ENCODE results near the gene PZP. TPM values are rescaled to one million over a fixed set of nuclear protein-coding genes. Genes with fewer than 3 reads are reported as not detected.

Gene PZP
- total RNA-seq, 1 experiment from 2014 or later = not detected

DNA sequence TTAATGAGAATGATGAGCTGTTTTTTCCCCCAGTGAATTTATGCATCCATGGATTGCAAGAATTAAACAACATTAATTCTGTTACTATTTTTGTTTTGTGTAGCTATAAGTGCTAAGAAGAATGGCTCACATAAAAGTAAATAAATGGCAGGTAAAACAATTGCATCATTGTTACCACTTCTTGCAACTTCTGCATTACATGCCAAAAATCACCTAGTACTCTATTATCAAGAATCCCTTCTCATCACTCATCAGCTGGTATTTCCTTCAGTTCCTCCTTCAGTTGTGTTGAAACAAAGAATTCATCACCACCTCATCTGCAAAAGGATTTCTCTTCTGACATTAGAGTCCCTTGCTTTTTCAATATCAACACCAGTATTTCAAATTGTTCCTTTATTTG lies 93.2 kb downstream of the PZP start:
- Histone ChIP-seq H3K4me2 (no peak overlapping the region), H2AFZ (no peak overlapping the region), H3K9me3 (ENCODE audit: insufficient read depth, low read depth) (no peaks in the 10 kb centered on the region), H3K4me1 (replicated peaks; ENCODE audit: insufficient read depth) (no peaks in the 10 kb centered on the region), H3K4me3 (no peak overlapping the region), H3K27ac (no peak overlapping the region), H3F3A (ENCODE audit: insufficient read depth, low read depth) (no peaks in the 10 kb centered on the region), H3K9me2 (ENCODE audit: insufficient read depth) (no peaks in the 10 kb centered on the region), H3K27me3 (ENCODE audit: insufficient read depth, low read depth) (peaks cover 4% of the 10 kb centered on the region; the same call in 1 of the 2 replicates), H4K20me1 (ENCODE audit: insufficient read depth) (no peaks in the 10 kb centered on the region), H3K36me3 (ENCODE audit: low read depth) (no peaks in the 10 kb centered on the region), H3K79me2 (ENCODE audit: low read depth) (no peaks in the 10 kb centered on the region)
- intact Hi-C loops (cut with micrococcal nuclease; ENCODE audit: unreplicated experiment) = no loop called here
- CTCF ChIA-PET = no interaction called here
- no peak for DNase-seq
- TF ChIP-seq EZH2 (IDR thresholded peaks at IDR 0.05; ENCODE audit: low read depth) = no peak
- TF ChIP-seq, protein P1, sequence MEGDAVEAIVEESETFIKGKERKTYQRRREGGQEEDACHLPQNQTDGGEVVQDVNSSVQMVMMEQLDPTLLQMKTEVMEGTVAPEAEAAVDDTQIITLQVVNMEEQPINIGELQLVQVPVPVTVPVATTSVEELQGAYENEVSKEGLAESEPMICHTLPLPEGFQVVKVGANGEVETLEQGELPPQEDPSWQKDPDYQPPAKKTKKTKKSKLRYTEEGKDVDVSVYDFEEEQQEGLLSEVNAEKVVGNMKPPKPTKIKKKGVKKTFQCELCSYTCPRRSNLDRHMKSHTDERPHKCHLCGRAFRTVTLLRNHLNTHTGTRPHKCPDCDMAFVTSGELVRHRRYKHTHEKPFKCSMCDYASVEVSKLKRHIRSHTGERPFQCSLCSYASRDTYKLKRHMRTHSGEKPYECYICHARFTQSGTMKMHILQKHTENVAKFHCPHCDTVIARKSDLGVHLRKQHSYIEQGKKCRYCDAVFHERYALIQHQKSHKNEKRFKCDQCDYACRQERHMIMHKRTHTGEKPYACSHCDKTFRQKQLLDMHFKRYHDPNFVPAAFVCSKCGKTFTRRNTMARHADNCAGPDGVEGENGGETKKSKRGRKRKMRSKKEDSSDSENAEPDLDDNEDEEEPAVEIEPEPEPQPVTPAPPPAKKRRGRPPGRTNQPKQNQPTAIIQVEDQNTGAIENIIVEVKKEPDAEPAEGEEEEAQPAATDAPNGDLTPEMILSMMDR (conservative IDR thresholded peaks at IDR 0.05) = no peak
- BruUV-seq (replicated peaks) = no TSS peak
- POLR2A ChIA-PET (ENCODE audit: unreplicated experiment) = no interaction called here

DNA sequence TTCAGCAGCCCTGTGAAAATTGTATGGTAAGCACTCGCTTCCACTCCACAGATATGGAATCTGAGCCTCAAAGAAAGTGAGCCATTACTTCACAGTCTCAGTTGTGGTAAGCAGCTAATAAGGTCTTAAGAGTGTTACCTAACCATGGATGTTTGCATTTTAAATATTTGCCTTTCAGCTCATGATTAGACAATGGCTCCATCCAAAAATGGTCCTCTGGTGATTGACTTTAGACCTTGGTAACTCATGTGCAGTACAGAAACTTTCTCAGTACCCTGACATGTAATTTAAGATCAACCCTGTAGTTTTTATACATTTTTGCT lies 94.2 kb downstream of the PZP start:
- H3F3A ChIP-seq (ENCODE audit: insufficient read depth, low read depth) = no peaks in the 10 kb centered on the region
- intact Hi-C loops (cut with micrococcal nuclease; ENCODE audit: unreplicated experiment) = no loop called here
- ChIA-PET POLR2A (ENCODE audit: unreplicated experiment) (no interaction called here), CTCF (no interaction called here)
- H2AFZ ChIP-seq = no peak overlapping the region
- H3K4me3 ChIP-seq = no peak overlapping the region
- no peak for TF ChIP-seq EZH2 (IDR thresholded peaks at IDR 0.05; ENCODE audit: low read depth)
- TF ChIP-seq, protein P1 (conservative IDR thresholded peaks at IDR 0.05) = no peak
- no peaks in the 10 kb centered on the region; the same call in 1 of the 2 replicates for H3K27me3 ChIP-seq (ENCODE audit: insufficient read depth, low read depth)
- no peak overlapping the region for H3K27ac ChIP-seq
- no peaks in the 10 kb centered on the region for H3K4me1 ChIP-seq (replicated peaks; ENCODE audit: insufficient read depth)
- H3K36me3 ChIP-seq (ENCODE audit: low read depth) = no peaks in the 10 kb centered on the region
- H3K4me2 ChIP-seq = no peak overlapping the region
- H3K9me2 ChIP-seq (ENCODE audit: insufficient read depth) = no peaks in the 10 kb centered on the region
- no peaks in the 10 kb centered on the region for H3K79me2 ChIP-seq (ENCODE audit: low read depth)
- no peak for DNase-seq
- no TSS peak for BruUV-seq (replicated peaks)
- H3K9me3 ChIP-seq (ENCODE audit: insufficient read depth, low read depth) = no peaks in the 10 kb centered on the region
- no peaks in the 10 kb centered on the region for H4K20me1 ChIP-seq (ENCODE audit: insufficient read depth)

DNA sequence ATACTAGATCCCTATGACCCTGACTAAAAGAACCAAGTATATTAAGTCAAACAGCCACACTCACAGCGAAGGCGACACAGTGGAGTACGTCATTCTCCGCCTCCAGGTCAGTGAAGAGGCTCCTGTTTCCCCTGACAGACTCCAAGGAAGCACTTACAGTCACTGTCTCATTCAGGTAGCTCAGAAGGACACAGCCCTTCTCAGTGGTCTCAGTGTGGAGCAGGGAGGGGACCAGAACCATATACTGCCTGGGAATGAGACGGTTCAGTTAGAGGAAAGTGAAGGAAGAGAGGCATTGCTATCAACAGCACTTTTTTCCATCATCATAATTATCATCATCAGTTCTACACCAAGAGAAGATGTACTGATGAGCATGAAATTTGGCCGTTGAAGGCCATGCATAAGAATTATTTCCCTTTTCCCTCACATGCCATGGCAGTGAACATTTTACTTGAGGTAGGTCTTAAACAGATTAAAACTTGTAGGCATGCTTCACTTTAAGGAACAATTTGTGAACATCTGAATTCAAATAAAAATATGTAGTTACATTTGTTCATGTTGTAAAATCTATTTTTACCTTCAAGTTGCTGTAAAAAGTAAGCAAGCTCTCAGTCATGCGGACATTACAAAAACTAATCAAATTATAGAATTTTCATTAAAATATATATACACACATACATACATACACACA lies 94.8 kb downstream of the PZP start:
- Histone ChIP-seq H3K27ac (no peak overlapping the region), H3F3A (ENCODE audit: insufficient read depth, low read depth) (no peaks in the 10 kb centered on the region), H4K20me1 (ENCODE audit: insufficient read depth) (no peaks in the 10 kb centered on the region), H3K9me3 (ENCODE audit: insufficient read depth, low read depth) (no peaks in the 10 kb centered on the region), H3K4me3 (no peak overlapping the region), H3K9me2 (ENCODE audit: insufficient read depth) (no peaks in the 10 kb centered on the region), H3K36me3 (ENCODE audit: low read depth) (no peaks in the 10 kb centered on the region), H3K79me2 (ENCODE audit: low read depth) (no peaks in the 10 kb centered on the region), H3K4me1 (replicated peaks; ENCODE audit: insufficient read depth) (no peaks in the 10 kb centered on the region), H3K4me2 (no peak overlapping the region), H2AFZ (no peak overlapping the region), H3K27me3 (ENCODE audit: insufficient read depth, low read depth) (no peaks in the 10 kb centered on the region; the same call in 1 of the 2 replicates)
- intact Hi-C loops (cut with micrococcal nuclease; ENCODE audit: unreplicated experiment) = no loop called here
- no peak for DNase-seq
- ChIA-PET CTCF (no interaction called here), POLR2A (ENCODE audit: unreplicated experiment) (no interaction called here)
- TF ChIP-seq, protein P1 (conservative IDR thresholded peaks at IDR 0.05) = no peak
- no peak for TF ChIP-seq EZH2 (IDR thresholded peaks at IDR 0.05; ENCODE audit: low read depth)
- no TSS peak for BruUV-seq (replicated peaks)

Data from PC-9 (cell line).